ENCODE results near the gene HRC. TPM values are rescaled to one million over a fixed set of nuclear protein-coding genes. Genes with fewer than 3 reads are reported as not detected.
A peak's percentile ranks its signal among the peaks of the same experiment; 100 is the strongest.

The HRC gene
- total and polyA plus RNA-seq, 2 of the 8 experiments (the other 6 are each of a cell fraction or from before 2014, with no cell fraction given), result 2.3 to 2.6 TPM

DNA sequence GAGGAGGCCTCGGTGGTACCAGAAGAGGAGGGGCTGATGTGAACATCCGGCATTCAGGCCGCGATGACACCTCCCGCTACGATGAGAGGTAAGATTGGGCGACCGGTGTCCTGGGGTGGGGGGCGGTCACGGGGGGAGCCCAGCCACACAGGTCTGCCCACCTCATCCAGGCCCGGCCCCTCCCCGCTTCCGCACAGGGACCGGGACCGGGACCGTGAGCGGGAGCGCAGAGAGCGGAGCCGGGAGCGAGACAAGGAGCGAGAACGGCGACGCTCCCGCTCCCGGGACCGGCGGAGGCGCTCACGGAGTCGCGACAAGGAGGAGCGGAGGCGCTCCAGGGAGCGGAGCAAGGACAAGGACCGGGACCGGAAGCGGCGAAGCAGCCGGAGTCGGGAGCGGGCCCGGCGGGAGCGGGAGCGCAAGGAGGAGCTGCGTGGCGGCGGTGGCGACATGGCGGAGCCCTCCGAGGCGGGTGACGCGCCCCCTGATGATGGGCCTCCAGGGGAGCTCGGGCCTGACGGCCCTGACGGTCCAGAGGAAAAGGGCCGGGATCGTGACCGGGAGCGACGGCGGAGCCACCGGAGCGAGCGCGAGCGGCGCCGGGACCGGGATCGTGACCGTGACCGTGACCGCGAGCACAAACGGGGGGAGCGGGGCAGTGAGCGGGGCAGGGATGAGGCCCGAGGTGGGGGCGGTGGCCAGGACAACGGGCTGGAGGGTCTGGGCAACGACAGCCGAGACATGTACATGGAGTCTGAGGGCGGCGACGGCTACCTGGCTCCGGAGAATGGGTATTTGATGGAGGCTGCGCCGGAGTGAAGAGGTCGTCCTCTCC lies 47.4 kb downstream of the HRC start:
- peak overlapping the region; percentile 64; the same call in 1 of the 2 replicates for H4K8ac ChIP-seq (ENCODE audit: extremely low read depth, insufficient read depth, low read length)
- no peak overlapping the region for H2BK15ac ChIP-seq (ENCODE audit: low read length)
- peaks cover 22 to 57% (median 52%) of the 10 kb centered on the region in 4 experiments for H3K36me3 ChIP-seq (ENCODE audit: control insufficient read depth in 2 of 4, insufficient read depth in 4 of 4, low read length in 3 of 4)
- TF ChIP-seq, protein P1, sequence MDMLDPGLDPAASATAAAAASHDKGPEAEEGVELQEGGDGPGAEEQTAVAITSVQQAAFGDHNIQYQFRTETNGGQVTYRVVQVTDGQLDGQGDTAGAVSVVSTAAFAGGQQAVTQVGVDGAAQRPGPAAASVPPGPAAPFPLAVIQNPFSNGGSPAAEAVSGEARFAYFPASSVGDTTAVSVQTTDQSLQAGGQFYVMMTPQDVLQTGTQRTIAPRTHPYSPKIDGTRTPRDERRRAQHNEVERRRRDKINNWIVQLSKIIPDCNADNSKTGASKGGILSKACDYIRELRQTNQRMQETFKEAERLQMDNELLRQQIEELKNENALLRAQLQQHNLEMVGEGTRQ (IDR thresholded peaks at IDR 0.05; ENCODE audit: low read length), result no peak
- 0 out of 2 replicates have a peak, but pooled peaks have one; percentile 8 for TF ChIP-seq SP1 (IDR thresholded peaks at IDR 0.05; ENCODE audit: low read depth, low read length)
- TF ChIP-seq POLR2AphosphoS5 (IDR thresholded peaks at IDR 0.05; ENCODE audit: low read depth, low read length), result 0 out of 2 replicates have a peak, but pooled peaks have one; percentile 45
- FAIRE-seq (no peak), DNase-seq (ENCODE audit: low read depth in 1 of 2, low spot score in 2 of 2) (no peak)
- no peak overlapping the region for H3K14ac ChIP-seq (ENCODE audit: insufficient read length)
- H3K4ac ChIP-seq (replicated peaks; ENCODE audit: insufficient read length, low read depth, low read length), result no peak overlapping the region
- H3K23ac ChIP-seq (ENCODE audit: insufficient read length), result no peak overlapping the region
- H3K27me3 ChIP-seq (replicated peaks in 1 of 4; ENCODE audit: control insufficient read depth in 3 of 4, extremely low read depth in 1 of 4, insufficient read depth in 3 of 4, low read length in 3 of 4), result no peaks in the 10 kb centered on the region
- no peaks in the 10 kb centered on the region for H3K23me2 ChIP-seq (ENCODE audit: low read depth, low read length)
- H3K56ac ChIP-seq (replicated peaks; ENCODE audit: insufficient read length, low read depth, low read length), result no peak overlapping the region
- H3K4me3 ChIP-seq (ENCODE audit: extremely low read depth in 1 of 4, insufficient read depth in 2 of 4, low read depth in 3 of 4, low read length in 4 of 4), result no peak overlapping the region
- H3K4me1 ChIP-seq (replicated peaks in 1 of 4; ENCODE audit: control insufficient read depth in 3 of 4, insufficient read depth in 4 of 4, low read length in 3 of 4), result no peaks in the 10 kb centered on the region
- ChIA-PET POLR2A (ENCODE audit: partially characterized antibody) (interaction anchor here (1.4 to 7.8 kb wide), 2 partner anchors 11 to 22 kb away, joined by 5 to 67 read pairs; no protein-coding TSS in a partner anchor), CTCF (ENCODE audit: partially characterized antibody) (interaction anchor here (0.6 to 2.1 kb wide), 4 partner anchors 21 to 302 kb away, joined by 3 to 6 read pairs (median 4); no protein-coding TSS in a partner anchor)
- no peak overlapping the region for H3K4me2 ChIP-seq (ENCODE audit: insufficient read depth in 1 of 2, low read depth in 2 of 2, low read length in 2 of 2)
- no peak overlapping the region for H2BK12ac ChIP-seq (ENCODE audit: low read depth, low read length)
- H3K9me3 ChIP-seq (ENCODE audit: insufficient read depth in 2 of 2, low read depth in 1 of 2, low read length in 1 of 2), result no peaks in the 10 kb centered on the region
- H2BK20ac ChIP-seq (ENCODE audit: low read length), result no peak overlapping the region
- H2AFZ ChIP-seq (ENCODE audit: low read length), result no peak overlapping the region
- H3K18ac ChIP-seq (ENCODE audit: extremely low read depth, low read length), result no peak overlapping the region
- H4K5ac ChIP-seq (ENCODE audit: insufficient read length, low read depth, low read length), result no peak overlapping the region
- H3K79me1 ChIP-seq (ENCODE audit: low read depth, low read length), result peaks cover 4% of the 10 kb centered on the region
- no peak overlapping the region for H4K91ac ChIP-seq (replicated peaks; ENCODE audit: insufficient read length, low read length)
- peaks cover 18 to 32% of the 10 kb centered on the region in 2 experiments for H4K20me1 ChIP-seq (replicated peaks in 1 of 2; ENCODE audit: control insufficient read depth in 1 of 2, insufficient read depth in 2 of 2, low read length in 2 of 2)
- 0 out of 2 replicates have a peak overlapping the region, but pooled peaks have one; percentile 3 for H2BK5ac ChIP-seq (ENCODE audit: low read depth, low read length)
- 0 out of 2 replicates have a peak overlapping the region, but pooled peaks have one; percentile 12 for H3K27ac ChIP-seq (ENCODE audit: low read depth, low read length)
- H2AK5ac ChIP-seq (ENCODE audit: low read depth, low read length), result no peak overlapping the region
- no peaks in the 10 kb centered on the region for H3K79me2 ChIP-seq (ENCODE audit: control insufficient read depth in 1 of 2, insufficient read depth in 2 of 2, low read length in 2 of 2)
- WGBS, 2 experiments (ENCODE audit: extremely low coverage in 1 of 2, insufficient coverage in 1 of 2, insufficient read length in 1 of 2, insufficient replicate concordance in 2 of 2, low coverage in 1 of 2, low lambda C conversion rate in 2 of 2, missing lambda C conversion rate in 1 of 2), result 94% methylated on average over 54 of the region's 93 CpGs; no CpG with 5 or more reads in 1 of the 2 experiments
- no peak overlapping the region for H2BK120ac ChIP-seq (replicated peaks; ENCODE audit: low read depth, low read length)
- H3K9ac ChIP-seq (replicated peaks in 1 of 4; ENCODE audit: extremely low read depth in 1 of 4, low read depth in 3 of 4, low read length in 3 of 4), result no peak overlapping the region

Data from H1 (cell line).